Esophagus (tissue), 2 donors: Measurements from ENCODE around the gene CCDC106. TPM values are rescaled to one million over a fixed set of nuclear protein-coding genes. Genes with fewer than 3 reads are reported as not detected.
A peak's percentile ranks its signal among the peaks of the same experiment; 100 is the strongest.

ENCODE experiments used
- H3K27ac ChIP-seq, 2 donors: one replicate each; pipeline ENCODE4 v1.5.1; 2013; ENCODE audit warnings: low read depth in 2 of 2, mild to moderate bottlenecking in 2 of 2, inconsistent platforms in 1 of 2, low read length in 1 of 2, moderate library complexity in 1 of 2
- H3K27me3 ChIP-seq, 2 donors: one replicate each; pipeline ENCODE4 v1.6.1; 2013; ENCODE audit warnings: low read length in 2 of 2, control low read depth in 1 of 2, mild to moderate bottlenecking in 1 of 2; ENCODE audit not compliant: insufficient read depth in 2 of 2, control insufficient read depth in 1 of 2
- H3K36me3 ChIP-seq, 2 donors: one replicate each; pipeline ENCODE4 v1.6.1; 2013; ENCODE audit warnings: low read length in 1 of 2; ENCODE audit not compliant: control insufficient read depth in 2 of 2, insufficient read depth in 2 of 2
- H3K4me1 ChIP-seq, 2 donors: one replicate each; pipeline ENCODE4 v1.6.1; 2013; ENCODE audit warnings: low read length in 1 of 2; ENCODE audit not compliant: control insufficient read depth in 2 of 2, insufficient read depth in 2 of 2
- H3K4me3 ChIP-seq, 2 donors: one replicate each; pipeline ENCODE4 v1.5.1; 2013; ENCODE audit warnings: low read length in 2 of 2, mild to moderate bottlenecking in 2 of 2, low read depth in 1 of 2, moderate library complexity in 1 of 2
- H3K9me3 ChIP-seq, 2 donors: one replicate each; pipeline ENCODE4 v1.6.1; 2013; ENCODE audit warnings: mild to moderate bottlenecking in 2 of 2, low read depth in 1 of 2, low read length in 1 of 2, moderate library complexity in 1 of 2; ENCODE audit not compliant: control insufficient read depth in 2 of 2, insufficient read depth in 1 of 2
- WGBS, 2 donors: extraction: QIAGEN DNeasy Blood & Tissue Kit; methylation state at CpG; one replicate each; pipeline ENCODE4 v1.1.7; 2013; 5-methylcytosine and 5-hydroxymethylcytosine counted together
- polyA plus RNA-seq, 2 donors: library from polyadenylated mRNA; stranded (reverse); fragments of 200-250 nt; gene quantifications; one replicate each; pipeline ENCODE4 v1.2.3, GENCODE V29; 2013
- donor health status: healthy with polysubstance abuse.
- donor health status: Bipolar disorder and iron deficiency.

Gene CCDC106
- polyA plus RNA-seq, 2 donors = 5.6 to 9.1 TPM

GRCh38 chr19:55649268-55650125, 1.5 kb downstream of the CCDC106 start:
- peaks cover 2 to 20% of the 10 kb centered on the region in 2 donors for H3K4me1 ChIP-seq
- peak overlapping the region in 1 of 2 donors; percentile 10 for H3K4me3 ChIP-seq
- 79 to 85% methylated on average over 17 of the region's 17 CpGs for WGBS, 2 donors
- peaks cover 0 to 11% of the 10 kb centered on the region in 2 donors for H3K36me3 ChIP-seq
- H3K27me3 ChIP-seq = no peaks in the 10 kb centered on the region
- no peaks in the 10 kb centered on the region for H3K9me3 ChIP-seq
- peak overlapping the region in 1 of 2 donors; percentile 79 for H3K27ac ChIP-seq

- Histone ChIP-seq H3K27ac (no peak overlapping the region), H3K4me1 (peaks cover 2 to 16% of the 10 kb centered on the region in 2 donors), H3K4me3 (no peak overlapping the region), H3K27me3 (no peaks in the 10 kb centered on the region), H3K36me3 (peaks cover 0 to 4% of the 10 kb centered on the region in 2 donors), H3K9me3 (no peaks in the 10 kb centered on the region)
- WGBS, 2 donors = 90 to 92% methylated on average over 4 of the region's 4 CpGs
Measured at GRCh38 chr19:55650126-55650557, 2.1 kb downstream of the CCDC106 start.

- no peaks in the 10 kb centered on the region for H3K36me3 ChIP-seq
- H3K4me3 ChIP-seq = no peak overlapping the region
- no peaks in the 10 kb centered on the region for H3K9me3 ChIP-seq
- WGBS, 2 donors = 92 to 94% methylated on average over 17 of the region's 17 CpGs
- H3K4me1 ChIP-seq = peaks cover 2 to 16% of the 10 kb centered on the region in 2 donors
- H3K27me3 ChIP-seq = no peaks in the 10 kb centered on the region
- no peak overlapping the region for H3K27ac ChIP-seq
Measured at GRCh38 chr19:55650602-55651230, 2.7 kb downstream of the CCDC106 start.

GRCh38 chr19:55651236-55651635, 3.2 kb downstream of the CCDC106 start:
- Histone ChIP-seq H3K4me3 (no peak overlapping the region), H3K36me3 (no peaks in the 10 kb centered on the region), H3K4me1 (peaks cover 2 to 16% of the 10 kb centered on the region in 2 donors), H3K9me3 (no peaks in the 10 kb centered on the region), H3K27ac (no peak overlapping the region), H3K27me3 (no peaks in the 10 kb centered on the region)
- 84 to 89% methylated on average over 18 of the region's 18 CpGs for WGBS, 2 donors

- Histone ChIP-seq H3K4me3 (no peak overlapping the region), H3K9me3 (no peaks in the 10 kb centered on the region), H3K27me3 (no peaks in the 10 kb centered on the region), H3K36me3 (no peaks in the 10 kb centered on the region), H3K4me1 (peaks cover 8 to 26% of the 10 kb centered on the region in 2 donors), H3K27ac (peak overlapping the region in 1 of 2 donors; percentile 14)
- 81 to 82% methylated on average over 70 to 71 of the region's 71 CpGs for WGBS, 2 donors
Measured at GRCh38 chr19:55652311-55653128, 4.5 kb downstream of the CCDC106 start.

GRCh38 chr19:55653651-55654322, 5.8 kb downstream of the CCDC106 start:
- Histone ChIP-seq H3K36me3 (peaks cover 0 to under 1% of the 10 kb centered on the region in 2 donors), H3K4me1 (peaks cover 9 to 24% of the 10 kb centered on the region in 2 donors), H3K4me3 (peak overlapping the region; percentile 56 to 90), H3K27me3 (no peaks in the 10 kb centered on the region), H3K27ac (peak overlapping the region; percentile 94 to 95), H3K9me3 (no peaks in the 10 kb centered on the region)
- WGBS, 2 donors = 0% methylated on average over 56 to 57 of the region's 57 CpGs

GRCh38 chr19:55654323-55654867, 6.4 kb downstream of the CCDC106 start:
- WGBS, 2 donors = 0% methylated on average over 52 of the region's 52 CpGs
- Histone ChIP-seq H3K9me3 (no peaks in the 10 kb centered on the region), H3K27ac (peak overlapping the region; percentile 94 to 95)

GRCh38 chr19:55654868-55655647, 7.0 kb downstream of the CCDC106 start, which contains the start of gene U2AF2:
Gene U2AF2, plus strand, starts transcription at chr19:55655035. Its CDS starts 70 bp downstream, at chr19:55655105.
- WGBS, 2 donors = 0 to 1% methylated on average over 75 to 95 of the region's 95 CpGs
- peak within 1 kb of the TSS; percentile 85 to 90 for H3K4me3 ChIP-seq
- peaks cover 9 to 19% of the 10 kb centered on the region in 2 donors for H3K4me1 ChIP-seq
- peak within 1 kb of the TSS; percentile 98 to 99 for H3K27ac ChIP-seq
- no peaks in the 10 kb centered on the region for H3K9me3 ChIP-seq
- H3K27me3 ChIP-seq = no peaks in the 10 kb centered on the region
- peaks cover 0 to 8% of the 10 kb centered on the region in 2 donors for H3K36me3 ChIP-seq

More at GRCh38 chr19:55654323-55654867, 6.4 kb downstream of the CCDC106 start:
- Histone ChIP-seq H3K27me3 (no peaks in the 10 kb centered on the region), H3K36me3 (peaks cover 0 to 6% of the 10 kb centered on the region in 2 donors), H3K4me1 (peaks cover 7 to 21% of the 10 kb centered on the region in 2 donors), H3K4me3 (peak overlapping the region; percentile 56 to 90)
